Stomach (tissue), 4 donors: ENCODE results near the gene THAP7.

Experiments
- POLR2A ChIP-seq, 4 donors: fragments of 450-650 bp; IDR thresholded peaks; one replicate each; pipeline ENCODE4 v1.6.1; 2016; ENCODE audit warnings: antibody characterized with exemption in 4 of 4, control low read depth in 2 of 4, mild to moderate bottlenecking in 1 of 4, moderate library complexity in 1 of 4
- POLR2AphosphoS5 ChIP-seq, 3 donors: sonication (generic); formaldehyde crosslinking; IDR thresholded peaks; one replicate each; pipeline ENCODE4 v1.6.1; 2016; ENCODE audit warnings: antibody characterized with exemption in 3 of 3
- TF ChIP-seq, protein P1 (sequence below), 7 experiments: fragments of 450-650 bp in 4 of 7; fragments of 200-600 bp in 3 of 7; sonication (generic) in 3 of 7; IDR thresholded peaks; one replicate each; pipeline ENCODE4 v1.5.1; 2016 to 2019; ENCODE audit warnings: antibody characterized with exemption in 7 of 7, control low read depth in 2 of 7, mild to moderate bottlenecking in 1 of 7

DNA sequence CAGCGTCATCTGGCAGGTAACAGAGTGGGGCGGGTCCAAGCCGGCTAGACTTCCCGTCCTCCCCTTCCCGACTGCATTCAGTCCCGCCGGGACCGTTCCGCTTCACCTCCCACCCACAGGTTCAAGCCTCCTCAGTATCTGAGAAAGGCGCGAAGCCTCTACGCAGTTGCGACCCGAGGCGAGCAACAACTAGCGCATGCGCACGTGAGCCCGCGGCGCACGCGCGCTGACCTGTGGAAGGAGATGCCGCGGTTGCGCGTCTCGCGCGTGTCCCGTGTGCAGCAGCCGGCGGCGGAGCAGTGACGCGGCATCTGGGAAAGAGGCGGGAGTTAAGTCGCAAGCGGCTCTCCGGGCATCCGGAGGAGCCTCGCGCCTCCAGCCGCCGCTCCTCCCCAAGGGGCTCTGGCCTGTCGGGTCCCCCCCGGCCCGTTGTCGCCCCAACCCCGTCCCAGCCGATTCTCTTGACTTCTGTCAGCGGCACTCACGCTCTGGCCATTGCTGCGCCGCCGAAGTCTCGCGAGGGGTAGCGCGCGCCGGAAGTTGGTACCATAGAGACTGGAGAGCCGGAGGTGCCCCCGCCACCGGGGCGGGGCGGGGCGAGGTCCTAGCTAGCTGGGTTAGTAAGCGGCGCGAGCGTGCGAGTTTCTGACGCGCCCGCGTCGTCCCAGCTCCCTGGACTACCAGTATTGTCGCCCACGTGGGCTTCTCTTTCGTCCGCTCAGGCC lies at the start of gene THAP7:
- TF ChIP-seq, protein P1, sequence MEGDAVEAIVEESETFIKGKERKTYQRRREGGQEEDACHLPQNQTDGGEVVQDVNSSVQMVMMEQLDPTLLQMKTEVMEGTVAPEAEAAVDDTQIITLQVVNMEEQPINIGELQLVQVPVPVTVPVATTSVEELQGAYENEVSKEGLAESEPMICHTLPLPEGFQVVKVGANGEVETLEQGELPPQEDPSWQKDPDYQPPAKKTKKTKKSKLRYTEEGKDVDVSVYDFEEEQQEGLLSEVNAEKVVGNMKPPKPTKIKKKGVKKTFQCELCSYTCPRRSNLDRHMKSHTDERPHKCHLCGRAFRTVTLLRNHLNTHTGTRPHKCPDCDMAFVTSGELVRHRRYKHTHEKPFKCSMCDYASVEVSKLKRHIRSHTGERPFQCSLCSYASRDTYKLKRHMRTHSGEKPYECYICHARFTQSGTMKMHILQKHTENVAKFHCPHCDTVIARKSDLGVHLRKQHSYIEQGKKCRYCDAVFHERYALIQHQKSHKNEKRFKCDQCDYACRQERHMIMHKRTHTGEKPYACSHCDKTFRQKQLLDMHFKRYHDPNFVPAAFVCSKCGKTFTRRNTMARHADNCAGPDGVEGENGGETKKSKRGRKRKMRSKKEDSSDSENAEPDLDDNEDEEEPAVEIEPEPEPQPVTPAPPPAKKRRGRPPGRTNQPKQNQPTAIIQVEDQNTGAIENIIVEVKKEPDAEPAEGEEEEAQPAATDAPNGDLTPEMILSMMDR (IDR thresholded peaks at IDR 0.05) = no peak
- peak; percentile 92 to 95 (median 94) for TF ChIP-seq POLR2AphosphoS5 (IDR thresholded peaks at IDR 0.05)
- peak in 2 of 4 donors; percentile 59 to 67 for TF ChIP-seq POLR2A (IDR thresholded peaks at IDR 0.05)
